H4 (cell line): ENCODE data around the gene ENPP6. TPM values are rescaled to one million over a fixed set of nuclear protein-coding genes. Genes with fewer than 3 reads are reported as not detected.
"Not testable (repeated sequence)": the region's sequence is repeated elsewhere in the genome, so short reads cannot be mapped to it uniquely, and the experiment has no call there.

Experiments
- DNase-seq: peaks from one replicate; pipeline ENCODE4 v3.0.0-alpha.2; 2015; ENCODE audit warnings: low spot score
- total RNA-seq: library from RNA; depleted of rRNA; stranded (reverse); fragments of >200 nt; shearing (Covaris generic); gene quantifications from 2 replicates; pipeline ENCODE4 v1.2.3, GENCODE V29; 2014

The ENPP6 gene
- total RNA-seq, 1 experiment from 2014 or later: not detected

GRCh38 chr4:184061582-184061981 lies 156.1 kb downstream of the ENPP6 start:
- no peak for DNase-seq

- no peak for DNase-seq
These were observed 158.6 kb downstream of the ENPP6 start for GRCh38 chr4:184059099-184059498.

- DNase-seq: no peak
These were observed 159.6 kb downstream of the ENPP6 start for GRCh38 chr4:184058026-184058425.

GRCh38 chr4:184056877-184057276 lies 160.8 kb downstream of the ENPP6 start:
- no peak for DNase-seq

- DNase-seq: no peak
These were observed 164.2 kb downstream of the ENPP6 start for GRCh38 chr4:184053434-184053833.

- no peak for DNase-seq
These were observed 165.1 kb downstream of the ENPP6 start for GRCh38 chr4:184052616-184053015.

GRCh38 chr4:184051262-184051661 lies 166.4 kb downstream of the ENPP6 start:
- DNase-seq: not testable (repeated sequence)

- no peak for DNase-seq
These were observed 171.5 kb downstream of the ENPP6 start for GRCh38 chr4:184046148-184046547.

GRCh38 chr4:184041156-184041555 lies 176.5 kb downstream of the ENPP6 start:
- no peak for DNase-seq

GRCh38 chr4:184039963-184040383 lies 177.7 kb downstream of the ENPP6 start:
- DNase-seq: no peak
